GM19043 (cell line): ENCODE measurements around the gene CRTC2.
A peak's percentile ranks its signal among the peaks of the same experiment; 100 is the strongest.
"Not testable (repeated sequence)": the region's sequence is repeated elsewhere in the genome, so short reads cannot be mapped to it uniquely, and the experiment has no call there.

Experiments used
- ATAC-seq: cut with Tn5 transposase; IDR thresholded peaks from one replicate; pipeline ENCODE4 v1.9.1; 2021; ENCODE audit warnings: low read depth; ENCODE audit not compliant: unreplicated experiment

The CRTC2 gene, protein sequence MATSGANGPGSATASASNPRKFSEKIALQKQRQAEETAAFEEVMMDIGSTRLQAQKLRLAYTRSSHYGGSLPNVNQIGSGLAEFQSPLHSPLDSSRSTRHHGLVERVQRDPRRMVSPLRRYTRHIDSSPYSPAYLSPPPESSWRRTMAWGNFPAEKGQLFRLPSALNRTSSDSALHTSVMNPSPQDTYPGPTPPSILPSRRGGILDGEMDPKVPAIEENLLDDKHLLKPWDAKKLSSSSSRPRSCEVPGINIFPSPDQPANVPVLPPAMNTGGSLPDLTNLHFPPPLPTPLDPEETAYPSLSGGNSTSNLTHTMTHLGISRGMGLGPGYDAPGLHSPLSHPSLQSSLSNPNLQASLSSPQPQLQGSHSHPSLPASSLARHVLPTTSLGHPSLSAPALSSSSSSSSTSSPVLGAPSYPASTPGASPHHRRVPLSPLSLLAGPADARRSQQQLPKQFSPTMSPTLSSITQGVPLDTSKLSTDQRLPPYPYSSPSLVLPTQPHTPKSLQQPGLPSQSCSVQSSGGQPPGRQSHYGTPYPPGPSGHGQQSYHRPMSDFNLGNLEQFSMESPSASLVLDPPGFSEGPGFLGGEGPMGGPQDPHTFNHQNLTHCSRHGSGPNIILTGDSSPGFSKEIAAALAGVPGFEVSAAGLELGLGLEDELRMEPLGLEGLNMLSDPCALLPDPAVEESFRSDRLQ

GRCh38 chr1:153958111-153958960 is at the start of gene CRTC2:
Gene CRTC2 (minus strand): TSS chr1:153958612. CDS start chr1:153958497, 115 bp downstream.
- ATAC-seq = peak; percentile 76

DNA sequence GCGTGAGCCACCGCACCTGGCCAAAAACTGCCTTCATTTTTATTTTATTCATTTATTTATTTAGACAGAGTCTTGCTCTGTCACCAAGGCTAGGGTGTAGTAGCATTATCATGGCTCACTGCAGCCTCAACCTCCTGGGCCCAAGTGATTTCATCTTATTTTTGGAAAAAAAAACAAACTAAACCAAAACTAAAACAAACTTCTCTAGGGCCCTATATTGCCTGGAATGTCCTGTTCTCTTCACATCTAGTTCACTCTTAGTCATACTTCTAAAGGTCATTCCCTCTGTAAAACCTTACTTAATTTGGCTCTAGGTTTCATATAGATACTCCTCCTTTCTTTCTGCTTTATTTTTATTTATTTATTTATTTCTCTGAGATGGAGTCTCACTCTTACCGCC is 47.7 kb upstream of the CRTC2 start:
- no peak for ATAC-seq

- no peak for ATAC-seq
Observed at GRCh38 chr1:154000420-154000819, 42.0 kb upstream of the CRTC2 start.

- not testable (repeated sequence) for ATAC-seq
Observed at GRCh38 chr1:153996882-153997281, 38.5 kb upstream of the CRTC2 start.

DNA sequence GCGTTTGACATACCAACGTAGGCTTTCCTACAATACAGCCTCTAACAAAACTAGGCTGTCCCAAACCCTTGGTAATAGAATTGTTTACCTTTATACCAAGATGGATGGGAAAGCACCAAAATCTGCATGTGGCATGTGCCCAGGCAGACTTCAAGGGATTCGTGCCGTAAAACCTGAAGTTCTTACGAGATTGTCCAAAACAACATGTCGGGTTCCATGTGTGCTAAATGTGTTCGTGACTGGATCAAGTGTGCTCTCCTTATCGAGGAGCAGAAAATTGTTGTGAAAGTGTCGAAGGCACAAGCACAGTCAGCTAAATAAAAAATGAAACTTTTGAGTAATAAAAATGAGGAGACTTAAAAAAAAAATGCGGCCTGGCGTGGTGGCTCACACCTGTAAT is 37.2 kb upstream of the CRTC2 start:
- no peak for ATAC-seq

DNA sequence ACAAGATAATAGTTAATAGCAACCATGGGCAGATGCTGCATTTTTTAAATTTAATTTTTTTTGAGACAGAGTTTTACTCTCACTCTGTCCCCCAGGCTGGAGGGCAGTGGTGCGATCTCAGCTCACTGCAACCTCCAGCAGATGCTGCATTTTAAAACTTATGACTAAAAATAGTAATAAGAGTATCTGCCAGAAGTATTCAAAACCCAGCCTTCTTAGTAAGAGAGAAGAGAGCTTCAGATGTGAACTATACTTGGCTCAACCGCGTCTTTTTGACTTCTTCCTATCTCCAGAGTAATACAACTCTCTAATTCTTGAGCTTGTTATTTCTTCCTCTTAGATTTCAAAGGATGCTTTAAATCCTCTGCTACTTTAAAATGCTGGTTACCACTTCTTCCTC is 36.8 kb upstream of the CRTC2 start:
- no peak for ATAC-seq

DNA sequence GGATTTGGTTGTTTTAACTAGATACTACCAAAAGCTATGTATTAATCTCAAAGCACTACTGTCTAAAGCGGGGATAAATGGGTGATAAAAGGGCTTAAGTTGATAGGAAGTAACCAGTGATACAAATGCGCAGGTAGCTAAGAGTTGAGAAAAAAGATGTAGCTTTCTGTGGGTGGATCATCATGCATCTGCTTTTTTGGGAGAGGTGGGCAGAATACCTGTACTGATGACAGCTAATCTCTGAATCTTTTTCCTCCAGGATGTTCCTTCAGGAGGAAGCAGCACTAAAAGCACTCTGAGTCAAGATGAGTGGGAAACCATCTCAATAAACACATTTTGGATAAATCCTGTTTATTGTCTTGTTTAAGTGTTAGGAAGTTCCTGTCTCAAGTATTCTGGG is 33.4 kb upstream of the CRTC2 start:
- no peak for ATAC-seq

DNA sequence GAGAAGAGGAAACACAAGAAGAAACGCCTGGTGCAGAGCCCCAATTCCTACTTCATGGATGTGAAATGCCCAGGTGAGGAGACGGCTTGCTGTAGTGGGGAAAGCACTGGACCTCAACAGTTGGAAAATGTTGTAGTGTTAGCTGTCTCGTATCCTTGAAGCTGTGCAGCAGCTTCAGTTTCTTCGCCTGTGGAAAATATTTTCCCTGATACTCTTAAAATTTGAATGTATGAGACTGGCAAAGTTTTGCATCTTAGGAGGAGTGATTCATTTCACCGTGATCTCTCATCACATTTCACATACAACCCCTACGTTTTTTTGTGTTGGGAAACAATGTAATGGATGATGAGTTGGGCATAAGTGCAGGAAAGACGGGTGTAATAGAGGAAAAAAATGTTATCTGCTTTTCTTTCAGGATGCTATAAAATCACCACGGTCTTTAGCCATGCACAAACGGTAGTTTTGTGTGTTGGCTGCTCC is 32.8 kb upstream of the CRTC2 start:
- no peak for ATAC-seq

DNA sequence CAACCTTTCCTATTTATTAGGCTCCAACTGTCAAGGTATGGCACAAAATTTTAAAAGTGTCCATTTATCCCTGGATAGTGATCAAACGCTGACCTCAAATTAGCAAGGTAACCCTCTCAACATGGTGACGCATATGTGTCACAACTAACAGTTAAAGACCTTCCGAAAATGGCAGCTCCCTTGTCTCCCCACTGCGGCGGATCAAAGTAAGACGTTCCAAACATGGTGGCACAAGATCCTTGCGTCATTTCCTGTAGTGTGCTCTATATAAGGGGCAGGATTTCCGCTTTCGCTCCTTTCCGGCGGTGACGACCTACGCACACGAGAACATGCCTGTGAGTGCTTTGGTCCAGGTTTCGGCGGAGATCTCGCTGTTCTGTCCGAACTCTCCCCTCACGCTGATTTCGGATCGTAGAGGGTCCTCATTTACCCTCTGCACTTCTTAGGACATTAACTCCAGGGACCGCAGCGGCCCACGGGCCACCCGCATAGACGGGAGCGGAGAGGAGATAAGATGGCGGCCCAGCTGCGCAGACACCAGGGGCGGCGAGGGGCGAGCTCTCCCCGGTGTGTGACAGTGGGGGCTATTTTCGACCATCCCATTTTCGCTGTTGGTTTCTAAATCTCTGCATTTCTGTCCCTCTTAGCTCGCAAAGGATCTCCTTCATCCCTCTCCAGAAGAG is 32.2 kb upstream of the CRTC2 start, which contains the start of gene RPS27:
TSS of gene RPS27 (plus strand) at position 295 of the 683 bp plus-strand sequence. CDS start at position 330, 35 bp downstream.
- peak; percentile 55 for ATAC-seq

- ATAC-seq = no peak
Observed at GRCh38 chr1:153987621-153988020, 29.2 kb upstream of the CRTC2 start.

GRCh38 chr1:153985941-153986761 is 27.7 kb upstream of the CRTC2 start, which contains the start of gene RAB13:
Gene RAB13 (minus strand): TSS chr1:153986339. CDS start chr1:153986236, 103 bp downstream.
- ATAC-seq = no peak

DNA sequence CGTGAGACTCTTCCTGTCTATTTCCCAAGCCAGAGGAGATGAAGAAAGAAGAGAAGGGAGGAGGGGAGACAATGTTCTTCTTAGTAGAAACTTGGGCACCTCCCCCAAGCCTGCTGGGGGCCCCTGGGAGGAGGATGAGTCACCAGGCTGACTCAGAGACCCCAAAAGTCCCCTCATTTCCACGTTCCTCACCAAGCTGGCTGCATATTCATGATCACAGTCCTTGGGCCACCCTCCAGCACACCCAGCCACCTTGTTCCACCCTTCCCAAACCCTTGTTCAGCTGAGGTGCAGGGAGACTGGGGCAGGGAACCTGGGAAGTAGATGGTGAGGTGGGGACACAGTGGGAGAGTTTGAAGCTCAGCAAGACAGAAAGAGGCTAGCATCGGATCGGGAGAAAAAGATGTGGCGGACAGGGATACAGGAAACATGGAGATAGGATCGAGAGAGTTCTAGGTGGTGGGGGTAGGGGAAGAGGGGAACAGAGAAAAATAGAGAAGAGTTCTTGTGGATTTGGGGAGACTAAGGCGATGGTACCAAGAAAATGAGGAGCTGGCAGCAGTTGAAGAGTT is 27.0 kb upstream of the CRTC2 start:
- ATAC-seq = no peak

GRCh38 chr1:153984123-153984894 is 25.9 kb upstream of the CRTC2 start:
- ATAC-seq = no peak

GRCh38 chr1:153981735-153982134 is 23.3 kb upstream of the CRTC2 start:
- not testable (repeated sequence) for ATAC-seq

DNA sequence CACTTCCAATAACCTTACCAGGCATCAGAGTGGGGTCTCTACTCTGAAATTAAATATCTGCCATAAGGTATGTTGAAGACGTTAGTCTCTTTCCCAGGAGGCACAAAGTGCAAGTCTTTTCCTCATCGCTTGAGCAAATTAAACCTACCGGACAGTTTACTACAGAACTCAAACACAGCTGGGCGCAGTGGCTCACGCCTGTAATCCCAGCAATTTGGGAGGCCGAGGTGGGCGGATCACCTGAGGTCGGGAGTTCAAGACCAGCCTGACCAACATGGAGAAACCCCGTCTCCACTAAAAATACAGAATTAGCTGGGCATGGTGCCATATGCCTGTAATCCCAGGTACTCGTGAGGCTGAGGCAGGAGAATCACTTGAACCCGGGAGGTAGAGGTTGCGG is 20.7 kb upstream of the CRTC2 start:
- ATAC-seq = not testable (repeated sequence)

- no peak for ATAC-seq
Observed at GRCh38 chr1:153978274-153978909, 20.0 kb upstream of the CRTC2 start.
